A673 (cell line): ENCODE results near the gene GUCY2F. TPM values are rescaled to one million over a fixed set of nuclear protein-coding genes. Genes with fewer than 3 reads are reported as not detected.

ENCODE experiments used
- BruUV-seq: library from RNA; stranded (reverse); fragments of 400-500 nt; replicated peaks from 2 replicates; lab custom pipeline; 2021; lab: Mats Ljungman, UMichigan
- CTCF ChIA-PET: fragments of 300-600 bp; sonication (Branson Sonifier 250); formaldehyde crosslinking; loops from one replicate; lab custom pipeline; 2022; ENCODE audit warnings: antibody characterized with exemption; lab: Charles Lee
- POLR2A ChIA-PET: fragments of 300-600 bp; sonication (Branson Sonifier 250); formaldehyde crosslinking; loops from one replicate; lab custom pipeline; 2022; ENCODE audit warnings: antibody characterized with exemption; ENCODE audit not compliant: low non-redundant PET; lab: Charles Lee
- DNase-seq: peaks from one replicate; pipeline ENCODE4 v3.0.0-alpha.2; 2015; ENCODE audit warnings: low spot score
- H3K27ac ChIP-seq: fragments of 200-600 bp; sonication (generic); 2 replicates; pipeline ENCODE4 v1.5.1; 2016; ENCODE audit warnings: mixed run types, low read depth, mild to moderate bottlenecking, mixed read lengths, antibody characterized with exemption, low read length; ENCODE audit not compliant: poor library complexity, severe bottlenecking
- H3K27me3 ChIP-seq: fragments of 200-600 bp; sonication (generic); replicated peaks from 2 replicates; pipeline ENCODE4 v1.6.1; 2017; ENCODE audit warnings: mixed run types, low read depth, mild to moderate bottlenecking, mixed read lengths, antibody characterized with exemption, low read length; ENCODE audit not compliant: insufficient read depth, poor library complexity
- H3K36me3 ChIP-seq: fragments of 200-600 bp; sonication (generic); 2 replicates; pipeline ENCODE4 v1.6.1; 2016; ENCODE audit warnings: mixed run types, mild to moderate bottlenecking, mixed read lengths, antibody characterized with exemption, low read length; ENCODE audit not compliant: insufficient read depth, poor library complexity, severe bottlenecking
- H3K4me1 ChIP-seq: fragments of 200-600 bp; sonication (generic); 2 replicates; pipeline ENCODE4 v1.6.1; 2017; ENCODE audit warnings: mixed run types, mild to moderate bottlenecking, mixed read lengths, antibody characterized with exemption, low read length; ENCODE audit not compliant: insufficient read depth, poor library complexity, severe bottlenecking
- H3K4me3 ChIP-seq: fragments of 200-600 bp; sonication (generic); 2 replicates; pipeline ENCODE4 v1.5.1; 2016; ENCODE audit warnings: low read depth, mixed run types, mild to moderate bottlenecking, mixed read lengths, low read length; ENCODE audit not compliant: poor library complexity, severe bottlenecking
- H3K9me3 ChIP-seq: fragments of 200-600 bp; sonication (generic); 2 replicates; pipeline ENCODE4 v1.6.1; 2016; ENCODE audit warnings: mixed run types, low read depth, mild to moderate bottlenecking, mixed read lengths, antibody characterized with exemption, low read length; ENCODE audit not compliant: poor library complexity, severe bottlenecking
- CTCF ChIP-seq: fragments of 300-800, 200-600 bp; sonication (generic); conservative IDR thresholded peaks from 2 replicates; pipeline ENCODE4 v1.5.1; 2017; ENCODE audit warnings: low read depth, mild to moderate bottlenecking, antibody characterized with exemption, low read length, moderate library complexity, mixed read lengths
- EZH2 ChIP-seq: fragments of 200-600 bp; sonication (generic); IDR thresholded peaks from 2 replicates; pipeline ENCODE4 v1.6.1; 2017; ENCODE audit warnings: borderline replicate concordance, low read depth, mild to moderate bottlenecking, mixed read lengths, antibody characterized with exemption, low read length; ENCODE audit not compliant: poor library complexity, severe bottlenecking
- intact Hi-C: fragments of 100-400 bp; cut with micrococcal nuclease; formaldehyde crosslinking; loops from one replicate; pipeline ENCODE4 v1.10.0; 2022; ENCODE audit not compliant: unreplicated experiment
- total RNA-seq: library from RNA; stranded (reverse); gene quantifications from 2 replicates; pipeline ENCODE4 v1.2.3, GENCODE V29; 2021

GUCY2F gene
- total RNA-seq, 1 experiment from 2014 or later, result 0.26 TPM

DNA sequence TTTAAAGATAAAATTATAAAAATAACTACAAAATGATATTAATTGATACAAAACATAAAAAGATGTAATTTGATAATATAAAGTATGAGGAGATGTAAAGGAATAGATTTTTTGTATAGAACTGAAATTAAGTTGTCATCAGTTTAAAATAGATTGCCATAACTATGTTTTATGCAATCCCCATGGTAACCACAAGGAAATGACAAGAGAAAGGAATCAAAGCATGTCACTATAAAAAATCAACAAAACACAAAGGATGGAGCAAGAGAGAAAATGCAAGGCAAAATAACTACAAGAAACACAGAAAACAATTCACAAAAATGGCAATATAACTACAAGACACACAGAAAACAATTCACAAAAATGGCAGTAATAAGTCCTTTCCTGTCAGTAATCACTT is 27.0 kb upstream of the GUCY2F start:
- TF ChIP-seq EZH2 (no peak), CTCF (no peak)
- ChIA-PET CTCF (no interaction called here), POLR2A (no interaction called here)
- H3K4me3 ChIP-seq, result no peak overlapping the region
- H3K36me3 ChIP-seq, result no peaks in the 10 kb centered on the region
- H3K27ac ChIP-seq, result no peak overlapping the region
- peaks cover 22% of the 10 kb centered on the region for H3K27me3 ChIP-seq
- H3K4me1 ChIP-seq, result no peaks in the 10 kb centered on the region
- no peaks in the 10 kb centered on the region for H3K9me3 ChIP-seq
- no peak for DNase-seq
- intact Hi-C loops, result no loop called here
- BruUV-seq, result no TSS peak

- ChIA-PET CTCF (no interaction called here), POLR2A (no interaction called here)
- intact Hi-C loops, result no loop called here
- Histone ChIP-seq H3K36me3 (no peaks in the 10 kb centered on the region), H3K4me3 (no peak overlapping the region), H3K4me1 (no peaks in the 10 kb centered on the region), H3K27ac (no peak overlapping the region), H3K27me3 (peaks cover 5% of the 10 kb centered on the region), H3K9me3 (no peaks in the 10 kb centered on the region)
- no peak for DNase-seq
- no TSS peak for BruUV-seq
- TF ChIP-seq CTCF (no peak), EZH2 (no peak)
Measured at GRCh38 chrX:109501176-109501575, 19.3 kb upstream of the GUCY2F start.

DNA sequence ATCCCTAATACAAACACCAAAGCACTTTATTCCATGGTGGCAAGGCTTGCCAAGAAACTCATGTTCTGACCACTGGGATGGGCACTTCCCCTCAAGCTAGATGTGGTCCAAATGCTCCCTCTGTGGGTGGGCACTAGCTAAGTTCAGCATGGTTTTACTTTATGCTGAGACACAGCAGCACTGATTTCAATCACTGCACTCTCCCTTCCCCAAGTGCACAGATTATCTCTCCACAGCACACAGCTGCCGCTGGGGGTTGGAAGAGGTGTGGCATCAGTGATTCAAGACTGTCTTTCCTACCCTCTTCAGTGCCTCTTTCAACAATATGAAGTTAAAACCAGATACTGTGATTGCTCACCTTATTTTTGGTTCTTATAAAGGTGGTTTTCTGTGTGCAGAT is 16.5 kb upstream of the GUCY2F start:
- BruUV-seq, result no TSS peak
- Histone ChIP-seq H3K36me3 (no peaks in the 10 kb centered on the region), H3K4me3 (no peak overlapping the region), H3K27ac (no peak overlapping the region), H3K27me3 (peaks cover 5% of the 10 kb centered on the region), H3K4me1 (no peaks in the 10 kb centered on the region), H3K9me3 (no peaks in the 10 kb centered on the region)
- ChIA-PET POLR2A (no interaction called here), CTCF (no interaction called here)
- intact Hi-C loops, result no loop called here
- TF ChIP-seq CTCF (no peak), EZH2 (no peak)
- no peak for DNase-seq
